Activated CD8-positive, alpha-beta memory T cell treated with anti-CD3 and anti-CD28 coated beads for 36 hours (primary cell): ENCODE data around the gene P2RY14. TPM values are rescaled to one million over a fixed set of nuclear protein-coding genes. Genes with fewer than 3 reads are reported as not detected.

Experiments
- CTCF ChIA-PET: fragments of 350-600 bp; sonication (Branson Sonifier 250); formaldehyde crosslinking; loops from one replicate; lab custom pipeline; 2021; ENCODE audit warnings: antibody characterized with exemption; lab: Charles Lee
- POLR2A ChIA-PET: fragments of 350-600 bp; sonication (Branson Sonifier 250); formaldehyde crosslinking; loops from one replicate; lab custom pipeline; 2021; ENCODE audit warnings: antibody characterized with exemption; lab: Charles Lee
- total RNA-seq, 2 experiments: library from RNA; stranded (reverse); gene quantifications; one replicate each; pipeline ENCODE4 v1.2.3, GENCODE V29; 2021

Gene P2RY14
- total RNA-seq, 2 experiments from 2014 or later: 0.65 to 1.0 TPM

DNA sequence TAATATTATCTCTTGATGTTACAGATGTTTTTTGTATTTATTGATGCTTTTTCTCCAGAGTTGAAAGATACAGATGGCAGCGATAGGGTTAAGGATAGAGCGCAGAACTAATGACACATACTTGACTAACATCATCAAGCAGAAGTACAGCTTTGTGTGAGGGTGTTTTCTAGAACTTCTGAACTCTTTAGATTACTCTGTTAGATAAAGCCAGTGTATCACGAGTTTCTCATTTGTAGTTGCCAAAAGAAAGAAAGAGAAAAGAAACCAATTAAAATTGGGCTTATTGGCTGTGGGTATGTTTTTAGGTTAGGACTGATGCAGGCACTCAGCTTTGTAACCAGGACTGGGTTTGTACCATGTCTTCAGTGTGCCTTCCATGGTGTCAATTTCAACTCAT lies 68.7 kb downstream of the P2RY14 start:
- POLR2A ChIA-PET: interaction anchor here (1.7 kb wide), 1 partner anchor 9 kb away, joined by 6 read pairs; no protein-coding TSS in a partner anchor
- CTCF ChIA-PET: interaction anchor here (0.7 kb wide), 1 partner anchor 18 kb away, joined by 3 read pairs; no protein-coding TSS in a partner anchor

DNA sequence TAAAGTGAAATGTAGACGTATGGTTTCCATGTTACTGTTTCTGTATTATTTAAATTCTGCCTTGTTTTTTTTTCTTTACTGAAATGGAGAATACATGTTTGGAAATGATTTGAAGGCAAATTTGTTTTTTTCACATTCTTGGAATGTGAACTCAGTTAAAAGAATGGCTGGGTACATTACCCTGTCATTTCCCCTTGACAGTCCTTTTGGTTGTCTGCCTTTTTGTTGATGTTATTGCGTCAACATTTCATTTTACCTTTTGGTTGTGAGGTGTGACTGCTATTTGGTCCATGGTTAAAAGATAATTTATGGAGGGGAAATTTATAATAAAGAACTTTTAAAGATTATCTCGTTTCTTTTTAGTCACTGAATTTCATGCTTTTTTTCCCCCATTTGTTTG lies 72.1 kb downstream of the P2RY14 start:
- ChIA-PET CTCF (interaction anchor here (0.7 to 2.0 kb wide), 4 partner anchors 13 to 54 kb away, joined by 3 to 6 read pairs (median 4); no protein-coding TSS in a partner anchor), POLR2A (interaction anchor here (0.6 to 2.5 kb wide), 10 partner anchors 19 to 1217 kb away, joined by 4 to 27 read pairs (median 7); partner anchors contain the start of genes EIF2A, MBNL1, SERP1 and SIAH2)

DNA sequence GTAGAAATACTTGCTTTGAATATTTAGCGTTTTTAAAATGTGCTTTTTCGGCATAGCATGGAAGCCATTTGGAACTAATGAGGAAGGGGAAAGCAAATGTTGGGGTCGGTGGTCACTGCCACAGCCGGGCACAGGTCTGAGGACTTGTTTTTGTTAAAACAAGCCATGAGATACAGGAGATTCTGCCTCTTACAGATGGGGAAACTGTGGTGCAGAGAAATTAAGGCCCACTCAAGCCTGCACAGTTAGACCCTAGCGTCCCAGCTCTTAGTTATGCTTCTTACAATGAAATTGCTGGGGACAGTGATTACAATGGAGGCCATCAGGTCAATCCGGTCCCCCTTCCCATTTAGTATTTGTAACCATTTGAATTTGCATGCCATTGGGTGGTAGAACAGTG lies 72.9 kb downstream of the P2RY14 start:
- POLR2A ChIA-PET: interaction anchor here (0.9 to 2.5 kb wide), 4 partner anchors 20 to 1063 kb away, joined by 5 to 27 read pairs (median 8); partner anchors contain the start of genes MBNL1 and SIAH2
- CTCF ChIA-PET: interaction anchor here (0.5 to 2.0 kb wide), 4 partner anchors 11 to 20 kb away, joined by 3 to 6 read pairs (median 4); no protein-coding TSS in a partner anchor

DNA sequence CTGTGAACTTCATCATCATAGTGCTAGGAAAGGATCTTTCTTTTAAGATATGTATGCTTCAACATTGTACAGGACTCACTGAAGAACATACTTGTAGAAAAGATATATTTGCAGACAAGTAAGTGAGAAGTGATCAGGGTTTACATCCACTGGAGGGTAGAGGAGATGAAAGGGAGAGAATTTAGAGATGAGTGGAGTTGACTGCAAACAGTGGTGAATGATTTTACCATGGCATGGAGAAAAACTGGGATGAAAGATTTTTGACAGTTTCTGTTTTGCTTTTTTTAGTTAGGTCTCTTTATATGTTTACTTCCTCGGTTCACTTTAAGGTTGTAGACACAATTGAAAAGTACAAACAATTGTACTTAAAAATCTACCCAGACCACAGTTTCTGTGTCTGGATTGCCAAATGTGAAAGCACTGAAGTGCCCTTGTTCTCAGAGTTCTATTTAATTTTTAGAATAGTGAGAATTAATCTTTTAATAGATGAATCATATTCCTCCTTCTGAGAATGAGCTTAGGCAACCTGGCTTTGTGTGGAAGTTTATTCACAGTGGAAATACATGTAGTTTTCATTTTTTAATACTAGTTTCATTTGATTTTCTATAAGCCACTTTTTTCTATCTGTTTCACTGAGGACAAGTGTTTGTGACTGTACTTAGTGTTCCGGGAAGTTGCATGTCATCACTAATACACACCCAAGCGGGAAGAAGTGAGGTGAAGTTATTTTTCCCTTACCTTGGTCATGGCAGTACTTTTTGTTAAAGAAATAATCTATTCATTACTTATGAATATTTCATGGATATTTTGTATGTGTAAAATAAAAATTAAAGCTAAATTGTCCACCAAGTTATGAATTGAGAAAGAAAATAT lies 73.6 kb downstream of the P2RY14 start:
- CTCF ChIA-PET: interaction anchor here (2.0 kb wide), 1 partner anchor 12 kb away, joined by 6 read pairs; no protein-coding TSS in a partner anchor
- POLR2A ChIA-PET: interaction anchor here (0.9 to 2.5 kb wide), 3 partner anchors 21 to 441 kb away, joined by 5 to 27 read pairs (median 7); partner anchors contain the start of gene SIAH2

DNA sequence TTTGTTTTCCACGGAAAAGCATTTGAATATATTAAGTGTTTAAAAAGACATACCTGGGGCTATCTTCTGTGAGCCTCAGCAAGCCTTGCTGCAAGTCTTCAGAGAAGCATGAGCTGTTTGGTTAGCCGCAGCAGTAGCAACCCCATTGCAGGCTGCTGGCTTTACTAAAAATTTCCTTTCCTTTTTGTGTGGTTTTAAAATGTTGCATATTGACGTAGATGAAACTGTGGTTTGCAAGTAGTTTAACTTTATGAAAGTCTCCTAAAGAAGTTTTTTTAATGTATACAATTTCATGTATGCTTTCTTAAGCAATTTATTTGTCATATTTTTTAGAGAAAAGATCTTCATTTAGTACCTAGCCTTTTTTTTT lies 75.3 kb downstream of the P2RY14 start, which contains the start of gene GPR171:
GPR171 (minus strand) TSS at position 166 of the 370 bp plus-strand sequence. CDS start 3,830 bp downstream, outside the sequence.
- CTCF ChIA-PET: interaction anchor here (0.7 to 1.3 kb wide), 4 partner anchors 35 to 1066 kb away, joined by 3 to 4 read pairs (median 4); no protein-coding TSS in a partner anchor
- POLR2A ChIA-PET: interaction anchor here (0.7 to 5.0 kb wide), 6 partner anchors 11 to 1054 kb away, joined by 3 to 61 read pairs (median 4); partner anchors contain the start of gene SIAH2

DNA sequence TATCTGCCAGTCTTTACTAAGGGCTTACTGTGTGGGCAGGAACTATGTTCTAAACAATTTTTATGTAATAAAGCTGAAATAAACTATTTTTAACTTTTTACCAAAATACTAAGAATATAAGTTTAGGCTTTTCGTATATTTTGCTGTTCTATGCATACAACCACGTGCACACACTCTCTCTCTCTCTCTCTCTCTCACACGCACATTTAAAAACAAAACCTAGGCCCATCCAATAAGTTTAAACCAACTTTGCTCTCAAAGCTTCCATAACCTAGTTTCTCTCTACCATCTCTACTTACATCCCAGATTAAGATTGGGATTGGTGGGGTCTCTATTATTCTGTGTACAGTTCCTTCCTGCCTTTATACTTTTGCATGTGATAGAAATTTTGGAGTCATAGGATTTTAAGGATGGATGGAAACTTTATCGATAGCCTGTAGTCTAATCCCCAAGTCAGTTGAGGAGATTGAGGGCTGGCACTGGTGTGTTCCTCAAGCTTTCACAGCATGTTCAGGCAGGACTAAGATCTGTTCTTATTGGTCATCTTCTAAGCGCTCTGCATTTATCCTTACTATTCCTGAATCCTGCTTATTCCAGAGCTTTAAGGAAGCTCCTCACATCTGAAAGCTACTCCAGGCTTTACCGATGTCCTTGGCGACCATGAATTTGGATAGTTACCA lies 77.2 kb downstream of the P2RY14 start:
- ChIA-PET CTCF (interaction anchor here (1.2 to 1.7 kb wide), 2 partner anchors 10 to 29 kb away, joined by 3 to 4 read pairs; no protein-coding TSS in a partner anchor), POLR2A (interaction anchor here (0.8 to 5.0 kb wide), 8 partner anchors 9 to 1072 kb away, joined by 3 to 61 read pairs (median 4); partner anchors contain the start of genes MBNL1 and SIAH2)

DNA sequence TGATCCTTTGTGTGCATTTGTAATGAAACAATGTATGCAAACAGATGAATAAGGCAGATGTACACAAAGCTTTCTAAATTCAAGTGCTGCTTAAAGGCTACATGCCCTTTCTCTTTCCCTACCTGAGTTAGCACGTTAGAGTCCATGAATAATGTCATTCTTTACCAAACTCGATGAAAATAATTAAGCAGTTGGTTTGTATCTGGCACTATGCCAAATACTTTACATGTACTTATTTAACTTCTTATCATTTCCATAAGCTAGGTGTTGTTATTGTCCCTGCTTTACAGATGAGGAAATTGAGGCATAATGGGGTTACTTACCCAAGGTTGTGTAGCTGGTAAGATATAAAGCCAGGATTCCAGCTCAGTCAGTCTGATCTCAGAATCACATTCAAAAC lies 77.8 kb downstream of the P2RY14 start:
- ChIA-PET CTCF (interaction anchor here (0.7 to 2.4 kb wide), 6 partner anchors 10 to 286 kb away, joined by 3 to 9 read pairs (median 4); no protein-coding TSS in a partner anchor), POLR2A (interaction anchor here (0.7 to 5.0 kb wide), 8 partner anchors 9 to 1098 kb away, joined by 3 to 61 read pairs (median 4); partner anchors contain the start of genes MBNL1 and SIAH2)

DNA sequence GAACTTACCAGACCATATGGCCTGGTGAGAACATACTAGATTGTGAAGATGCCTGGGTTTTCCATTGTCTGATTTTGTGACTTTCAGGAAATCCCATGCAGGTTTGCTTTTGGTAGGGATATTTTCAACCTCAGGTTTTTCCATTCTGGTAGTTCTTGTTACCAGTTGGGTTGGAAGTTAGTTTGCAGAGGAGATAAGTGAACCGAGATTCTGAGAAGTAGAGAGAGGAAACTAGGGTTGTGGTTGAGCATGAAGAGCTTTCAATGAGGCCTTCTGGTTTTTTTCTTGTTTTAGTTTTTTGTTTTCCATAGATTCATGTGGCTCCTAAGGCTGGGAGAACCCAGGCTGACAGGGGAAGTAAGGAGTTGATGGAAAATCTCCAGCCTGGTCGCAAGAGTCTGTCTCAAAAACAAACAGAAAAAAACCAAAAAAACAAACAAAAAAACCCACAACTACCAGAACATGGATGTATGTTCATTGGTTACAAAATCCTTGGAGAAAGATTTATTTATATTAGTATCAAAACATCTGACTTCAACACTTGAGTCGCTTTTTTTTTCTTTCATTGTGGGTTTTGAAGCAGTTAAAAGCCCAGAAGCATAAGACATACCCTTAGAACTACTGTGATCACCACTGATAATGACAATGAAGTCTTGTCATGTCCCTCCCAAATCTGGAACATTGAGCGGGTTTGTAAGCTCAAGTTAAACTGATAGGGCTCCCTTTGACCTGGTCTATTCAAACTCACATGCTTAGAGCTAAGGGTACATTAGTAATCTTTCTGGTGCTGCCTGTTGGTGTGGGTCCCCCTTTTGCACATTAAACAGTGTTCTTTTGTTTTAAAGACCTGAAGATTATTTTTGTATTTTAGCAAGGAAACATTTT lies 78.5 kb downstream of the P2RY14 start:
- ChIA-PET POLR2A (interaction anchor here (0.7 to 5.0 kb wide), 7 partner anchors 9 to 1099 kb away, joined by 3 to 61 read pairs (median 4); partner anchors contain the start of gene SIAH2), CTCF (interaction anchor here (0.7 to 2.4 kb wide), 5 partner anchors 11 to 285 kb away, joined by 3 to 9 read pairs (median 5); no protein-coding TSS in a partner anchor)

DNA sequence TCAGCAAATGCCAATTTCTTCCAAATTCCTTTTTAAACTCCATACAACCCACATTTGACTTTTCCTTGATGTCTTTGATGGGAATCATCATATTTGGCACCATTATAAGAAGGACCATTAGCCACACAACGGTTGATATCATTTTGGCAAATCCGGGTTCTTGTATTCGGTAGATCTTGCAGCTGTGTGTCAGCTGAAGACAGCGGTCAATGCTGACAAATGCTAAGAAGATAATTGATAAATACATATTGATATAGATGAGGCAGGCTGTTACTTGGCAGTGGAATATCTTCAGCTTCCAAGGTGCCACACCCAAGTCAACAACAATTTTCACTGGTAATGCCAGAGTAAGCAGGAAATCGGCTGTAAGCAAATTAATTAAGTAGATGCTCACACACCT lies 79.5 kb downstream of the P2RY14 start:
- ChIA-PET CTCF (interaction anchor here (2.4 kb wide), 1 partner anchor 31 kb away, joined by 9 read pairs; no protein-coding TSS in a partner anchor), POLR2A (interaction anchor here (5.0 kb wide), 1 partner anchor 437 kb away, joined by 61 read pairs; the partner anchor contains the start of gene SIAH2)

DNA sequence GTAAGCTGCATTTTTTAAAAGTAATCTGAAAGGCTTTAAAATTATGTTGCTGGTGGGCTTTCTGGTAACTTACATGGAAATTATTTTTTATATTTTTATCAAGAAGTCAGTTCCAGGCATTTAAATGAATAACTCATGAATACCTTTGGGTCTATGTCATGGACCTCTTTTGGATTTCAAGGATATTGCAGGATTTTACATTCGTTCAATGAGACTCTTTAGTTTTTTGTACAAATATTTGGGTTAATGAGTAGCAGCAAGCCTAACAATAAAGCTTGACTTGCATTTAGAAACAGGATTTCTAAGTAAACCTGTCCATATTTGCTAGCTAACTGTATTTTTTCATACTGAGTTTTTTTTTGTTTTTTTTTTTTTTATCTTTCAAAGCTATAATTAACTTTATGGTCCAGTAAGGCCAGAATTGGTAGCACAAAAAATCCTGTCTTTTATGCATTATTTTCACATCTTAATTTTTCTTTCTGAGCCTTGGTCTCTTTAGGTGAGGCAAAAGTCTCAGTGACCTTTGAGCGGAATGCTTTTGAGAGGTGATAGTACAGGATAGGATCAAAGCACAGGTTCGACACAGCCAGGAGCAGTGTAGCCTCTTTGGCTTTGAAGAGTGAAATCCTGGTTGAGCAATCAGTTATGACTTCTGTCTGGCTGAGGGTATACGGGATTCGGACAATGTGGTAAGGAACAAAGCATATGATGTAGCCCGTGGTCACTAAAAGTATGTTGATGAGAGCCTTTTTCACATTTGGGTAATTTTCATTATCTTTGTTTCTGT lies 80.2 kb downstream of the P2RY14 start:
- CTCF ChIA-PET: interaction anchor here (2.4 kb wide), 1 partner anchor 30 kb away, joined by 9 read pairs; no protein-coding TSS in a partner anchor

DNA sequence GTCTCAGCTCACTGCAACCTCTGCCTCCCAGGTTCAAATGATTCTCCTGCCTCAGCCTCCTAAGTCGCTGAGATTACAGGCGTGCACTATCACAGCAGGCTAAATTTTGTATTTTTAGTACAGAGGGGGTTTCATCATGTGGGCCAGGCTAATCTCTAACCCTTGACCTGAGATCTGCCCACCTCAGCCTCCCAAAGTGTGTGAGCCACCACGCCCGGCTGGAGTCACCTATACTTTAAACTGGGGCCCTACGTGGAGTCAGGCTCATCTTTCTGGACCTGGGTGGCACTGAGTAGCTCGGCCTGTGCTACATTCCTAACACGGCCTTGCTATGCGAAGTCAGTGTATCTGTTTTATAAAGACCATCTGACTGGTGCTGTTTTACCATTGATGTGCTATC lies 81.1 kb downstream of the P2RY14 start:
- ChIA-PET POLR2A (no interaction called here), CTCF (interaction anchor here (1.0 kb wide), 1 partner anchor 29 kb away, joined by 4 read pairs; no protein-coding TSS in a partner anchor)

More for the DNA sequence above, 80.2 kb downstream of the P2RY14 start:
- POLR2A ChIA-PET: interaction anchor here (0.6 to 5.0 kb wide), 2 partner anchors 436 kb away, joined by 3 to 61 read pairs; partner anchors contain the start of gene SIAH2

DNA sequence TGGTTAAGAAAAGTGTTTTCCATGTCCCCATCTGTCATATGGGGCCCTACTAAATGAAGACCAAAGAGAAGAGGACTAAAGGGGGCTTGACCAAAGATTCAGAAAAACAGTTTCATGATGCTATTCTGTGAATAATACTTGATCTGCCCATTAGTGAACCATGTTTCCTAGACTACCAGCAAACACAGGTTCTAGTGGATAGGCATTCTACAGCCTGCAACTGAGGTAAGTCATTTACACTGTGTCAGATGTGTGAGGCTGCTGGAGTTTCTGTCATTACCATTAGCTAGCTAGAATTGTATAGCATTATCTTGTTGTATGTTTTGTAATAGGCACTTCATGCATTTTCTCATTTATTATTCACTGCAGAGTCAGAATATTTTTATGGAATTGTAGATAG lies 81.9 kb downstream of the P2RY14 start:
- POLR2A ChIA-PET: interaction anchor here (0.9 to 1.3 kb wide), 3 partner anchors 11 to 120 kb away, joined by 3 to 5 read pairs (median 4); no protein-coding TSS in a partner anchor
- CTCF ChIA-PET: interaction anchor here (0.7 to 1.0 kb wide), 2 partner anchors 28 kb away, joined by 3 to 4 read pairs; no protein-coding TSS in a partner anchor

DNA sequence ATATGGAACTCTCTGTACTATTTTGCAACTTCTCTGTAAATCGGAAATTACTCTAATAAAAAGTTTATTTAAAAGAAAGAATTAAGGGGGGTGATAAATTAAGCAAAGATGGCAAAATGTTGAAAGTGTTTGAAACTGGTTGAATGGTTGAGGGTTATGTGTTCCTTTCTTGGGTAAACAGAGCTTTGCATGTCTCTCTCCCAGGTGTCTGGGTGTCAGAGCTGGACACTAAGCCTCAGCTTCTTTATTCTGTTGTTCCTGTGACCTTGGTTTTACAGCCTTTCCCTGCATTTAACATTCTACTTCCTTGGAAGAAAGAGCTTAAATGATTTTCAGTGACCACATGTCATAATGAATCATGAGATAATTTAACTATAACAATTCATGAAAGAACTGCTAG lies 82.5 kb downstream of the P2RY14 start:
- CTCF ChIA-PET: interaction anchor here (0.7 kb wide), 1 partner anchor 27 kb away, joined by 3 read pairs; no protein-coding TSS in a partner anchor

DNA sequence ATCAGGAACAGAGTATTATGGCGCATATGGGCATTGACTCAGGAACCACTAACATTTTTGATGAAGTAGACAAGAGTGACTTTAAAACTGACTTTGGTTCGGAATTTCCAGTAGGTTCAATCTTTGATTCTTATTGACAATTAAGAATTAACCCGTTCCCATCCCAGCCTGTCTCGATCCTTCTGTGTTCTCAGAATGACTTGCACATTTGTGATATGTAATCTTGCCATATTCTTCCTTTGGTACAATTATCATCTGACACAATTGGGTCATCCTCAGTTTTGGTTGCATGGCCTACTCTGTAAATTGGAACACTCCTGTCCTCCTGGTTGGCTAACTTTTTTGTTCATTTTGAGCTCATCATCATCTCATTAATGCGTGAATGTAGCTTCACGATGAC lies 85.8 kb downstream of the P2RY14 start:
- CTCF ChIA-PET: interaction anchor here (1.5 to 2.4 kb wide), 3 partner anchors 13 to 36 kb away, joined by 3 to 6 read pairs (median 6); no protein-coding TSS in a partner anchor
- POLR2A ChIA-PET: interaction anchor here (0.5 to 1.3 kb wide), 5 partner anchors 8 to 431 kb away, joined by 3 to 6 read pairs (median 4); partner anchors contain the start of gene GPR171

More for the DNA sequence above, 82.5 kb downstream of the P2RY14 start:
- POLR2A ChIA-PET: interaction anchor here (0.9 to 1.3 kb wide), 3 partner anchors 12 to 120 kb away, joined by 3 to 5 read pairs (median 4); no protein-coding TSS in a partner anchor

DNA sequence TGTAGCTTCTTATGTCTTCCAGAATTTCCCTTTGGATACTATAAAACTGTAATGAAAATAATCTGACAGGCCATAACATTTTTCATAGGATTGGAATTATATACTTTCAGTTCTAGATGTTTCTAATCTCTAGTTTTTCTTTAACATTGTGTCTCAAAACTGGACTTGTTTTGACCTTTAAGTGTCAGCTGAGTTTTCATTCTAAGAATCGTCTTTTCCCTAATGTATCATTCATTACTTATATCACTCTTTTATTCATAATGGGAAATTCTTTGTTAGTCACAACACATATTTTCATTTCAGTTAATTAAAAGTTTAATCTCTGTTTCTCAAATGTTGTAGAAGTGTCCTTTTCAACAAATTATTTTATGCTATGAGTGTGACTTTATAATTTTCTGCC lies 87.2 kb downstream of the P2RY14 start:
- CTCF ChIA-PET: interaction anchor here (2.4 kb wide), 1 partner anchor 37 kb away, joined by 6 read pairs; no protein-coding TSS in a partner anchor
- POLR2A ChIA-PET: interaction anchor here (0.6 to 1.2 kb wide), 3 partner anchors 9 to 137 kb away, joined by 3 to 6 read pairs (median 5); partner anchors contain the start of gene GPR171
